Ectodermal cell (in vitro differentiated cells): ENCODE data around the gene USPL1.

Experiments
- H3K27ac ChIP-seq: 2 replicates; pipeline ENCODE4 v1.7.0; 2013; ENCODE audit warnings: mild to moderate bottlenecking, low read depth, low read length; ENCODE audit not compliant: insufficient read depth, poor library complexity, severe bottlenecking
- H3K27me3 ChIP-seq: 2 replicates; pipeline ENCODE4 v1.7.0; 2013; ENCODE audit warnings: mild to moderate bottlenecking, low read length; ENCODE audit not compliant: insufficient read depth, control insufficient read depth, poor library complexity, severe bottlenecking
- H3K36me3 ChIP-seq: one replicate; pipeline ENCODE4 v1.7.0; 2013; ENCODE audit warnings: low read length; ENCODE audit not compliant: control insufficient read depth, insufficient read depth
- H3K4me1 ChIP-seq: one replicate; pipeline ENCODE4 v1.7.0; 2013; ENCODE audit warnings: low read length; ENCODE audit not compliant: control insufficient read depth, insufficient read depth
- H3K4me3 ChIP-seq: 2 replicates; pipeline ENCODE4 v1.7.0; 2013; ENCODE audit warnings: low read depth, low read length, control low read depth; ENCODE audit not compliant: insufficient read depth
- H3K9me3 ChIP-seq: 2 replicates; pipeline ENCODE4 v1.7.0; 2013; ENCODE audit warnings: mild to moderate bottlenecking, low read length, moderate library complexity; ENCODE audit not compliant: control insufficient read depth
- WGBS, 2 experiments: methylation state at CpG; one replicate each; pipeline ENCODE4 v1.1.7; 2013; ENCODE audit warnings: missing lambda C conversion rate in 2 of 2; 5-methylcytosine and 5-hydroxymethylcytosine counted together

Gene USPL1

DNA sequence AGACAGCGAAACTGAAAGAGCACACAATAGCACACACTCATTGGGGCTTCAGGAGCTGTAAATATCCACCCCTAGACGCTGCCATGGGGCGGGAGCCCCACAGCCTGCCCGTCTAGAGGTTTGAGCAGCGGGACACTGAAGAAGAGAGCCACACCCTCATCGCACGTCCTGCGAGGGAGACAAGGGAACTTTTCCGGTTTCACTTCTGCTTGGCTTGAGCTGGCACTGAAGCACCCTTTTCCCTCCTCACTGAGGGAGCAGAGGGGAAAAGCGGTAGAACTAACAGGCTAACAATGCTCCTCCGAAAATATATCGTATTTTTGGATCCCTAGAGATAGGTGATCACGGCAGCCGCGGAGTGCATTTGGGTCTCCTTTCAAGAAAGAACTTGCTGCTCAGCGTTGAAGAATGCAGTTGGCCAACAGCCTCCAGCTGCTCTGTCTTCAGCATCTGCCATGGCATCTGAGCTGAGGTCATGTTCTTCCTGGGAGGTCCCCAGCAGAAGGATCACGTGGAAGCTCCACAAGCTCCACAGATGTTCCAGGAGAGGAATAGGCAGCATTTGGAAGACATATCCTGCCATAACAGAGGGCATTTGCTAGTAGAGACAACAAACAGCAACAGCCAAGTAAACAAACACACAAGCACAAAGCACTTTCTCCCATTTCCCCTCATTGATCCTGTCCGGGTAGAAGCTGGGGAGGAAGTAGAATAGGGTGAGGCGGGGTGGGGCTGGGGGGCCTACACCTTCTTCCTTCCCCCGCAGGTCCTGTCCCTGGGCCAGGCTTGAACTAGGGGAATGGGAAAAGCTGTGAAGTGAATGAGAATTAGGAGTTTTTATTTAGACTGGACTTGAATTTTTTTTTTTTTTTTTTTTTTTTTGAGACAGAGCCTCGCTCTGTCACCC is 72.8 kb downstream of the USPL1 start:
- 91 to 93% methylated on average over 21 of the region's 21 CpGs for WGBS, 2 experiments
- H3K27me3 ChIP-seq = no peaks in the 10 kb centered on the region
- H3K9me3 ChIP-seq = no peaks in the 10 kb centered on the region
- no peaks in the 10 kb centered on the region for H3K4me1 ChIP-seq
- no peaks in the 10 kb centered on the region for H3K36me3 ChIP-seq
- H3K4me3 ChIP-seq = no peak overlapping the region
- no peak overlapping the region for H3K27ac ChIP-seq

GRCh38 chr13:30692113-30692512 is 74.4 kb downstream of the USPL1 start:
- Histone ChIP-seq H3K36me3 (no peaks in the 10 kb centered on the region), H3K27ac (no peak overlapping the region), H3K27me3 (no peaks in the 10 kb centered on the region), H3K4me1 (no peaks in the 10 kb centered on the region), H3K9me3 (no peaks in the 10 kb centered on the region), H3K4me3 (no peak overlapping the region)
- 94 to 100% methylated on average over 1 of the region's 1 CpG for WGBS, 2 experiments

DNA sequence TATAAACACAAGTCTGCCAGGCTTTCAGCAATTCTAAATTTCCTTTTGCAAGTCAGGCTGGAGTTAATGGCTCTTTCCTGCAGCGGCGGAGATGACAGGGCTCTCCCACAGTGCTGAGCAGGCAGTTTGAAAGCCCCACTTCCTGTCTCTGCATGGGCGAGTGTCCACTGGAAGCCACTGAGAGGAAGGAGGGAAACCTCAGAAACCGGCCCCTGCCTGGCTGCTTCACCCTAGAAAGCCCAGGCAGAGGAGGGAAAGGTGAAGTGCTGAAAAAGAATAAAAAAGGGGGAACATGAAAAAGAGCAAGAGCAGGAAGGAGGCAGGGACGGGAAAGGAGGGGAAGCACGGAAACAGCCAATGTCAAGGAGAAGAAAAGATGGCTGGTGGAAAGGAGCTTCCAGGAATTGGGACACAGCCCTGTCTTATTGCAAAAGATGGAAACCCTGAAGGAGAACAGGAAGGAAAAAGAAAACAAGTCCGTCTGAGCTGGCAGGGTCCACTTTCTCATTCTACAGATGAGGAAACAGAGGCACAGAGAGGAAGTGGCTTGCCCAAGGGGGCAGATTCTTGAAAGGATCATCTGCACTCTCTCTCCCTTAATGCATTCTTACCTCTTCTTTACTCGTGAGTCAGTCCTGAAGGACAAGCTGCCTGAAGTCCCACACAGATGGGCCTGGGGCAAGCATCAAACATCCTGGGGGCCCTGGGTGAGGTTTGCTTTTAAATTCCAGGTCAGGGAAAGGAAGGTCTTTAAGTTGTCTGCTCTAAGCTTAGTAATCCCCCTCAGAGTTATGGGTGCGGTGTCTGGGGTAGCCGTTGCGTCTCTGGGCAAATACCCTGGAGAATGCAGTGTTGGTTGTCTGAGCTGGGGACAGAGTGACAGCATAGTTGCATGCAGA is 78.8 kb downstream of the USPL1 start:
- Histone ChIP-seq H3K4me1 (no peaks in the 10 kb centered on the region), H3K9me3 (no peaks in the 10 kb centered on the region), H3K4me3 (no peak overlapping the region), H3K27ac (no peak overlapping the region), H3K36me3 (no peaks in the 10 kb centered on the region), H3K27me3 (no peaks in the 10 kb centered on the region)
- 57 to 58% methylated on average over 11 of the region's 11 CpGs for WGBS, 2 experiments

DNA sequence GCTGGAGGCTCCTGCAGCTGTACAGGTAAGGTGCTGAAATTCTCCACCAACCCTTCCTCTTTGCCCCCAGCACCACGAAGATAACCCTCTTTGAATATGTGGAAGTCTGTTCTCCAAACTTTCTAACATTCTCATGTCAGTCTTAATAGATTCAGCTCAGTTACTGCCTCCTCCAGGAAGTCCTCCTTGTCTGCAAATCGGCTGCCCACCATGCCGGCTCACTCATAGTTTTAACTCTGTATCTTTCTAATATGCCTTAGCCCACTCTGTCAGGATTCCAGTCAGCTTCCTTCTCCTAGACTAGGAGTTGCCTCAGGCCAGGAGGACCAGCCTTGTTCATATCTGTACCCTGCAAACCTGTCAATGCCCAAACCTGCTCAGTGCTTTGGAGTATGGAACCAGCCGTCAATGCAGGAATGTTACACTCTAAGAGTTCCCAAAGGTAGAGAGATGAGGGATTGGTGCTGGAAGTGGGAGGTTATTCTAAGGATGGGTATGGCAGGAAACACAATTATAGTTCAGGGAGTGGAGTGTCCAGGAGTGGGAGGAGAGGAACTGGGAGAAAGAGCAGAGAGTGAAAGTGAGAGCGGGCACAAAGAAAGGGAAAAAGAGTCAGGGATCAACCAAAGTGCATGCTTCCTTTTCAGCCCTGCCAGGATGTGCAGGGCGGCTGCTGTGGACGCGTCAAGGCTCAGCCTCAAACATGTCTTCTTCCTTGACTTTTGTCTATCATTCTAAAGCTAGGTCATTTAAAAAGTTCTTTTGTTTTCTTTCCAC is 79.6 kb downstream of the USPL1 start:
- H3K27me3 ChIP-seq = no peaks in the 10 kb centered on the region
- H3K4me3 ChIP-seq = no peak overlapping the region
- no peaks in the 10 kb centered on the region for H3K9me3 ChIP-seq
- 87 to 91% methylated on average over 8 of the region's 8 CpGs for WGBS, 2 experiments
- H3K36me3 ChIP-seq = no peaks in the 10 kb centered on the region
- no peak overlapping the region for H3K27ac ChIP-seq
- H3K4me1 ChIP-seq = no peaks in the 10 kb centered on the region

DNA sequence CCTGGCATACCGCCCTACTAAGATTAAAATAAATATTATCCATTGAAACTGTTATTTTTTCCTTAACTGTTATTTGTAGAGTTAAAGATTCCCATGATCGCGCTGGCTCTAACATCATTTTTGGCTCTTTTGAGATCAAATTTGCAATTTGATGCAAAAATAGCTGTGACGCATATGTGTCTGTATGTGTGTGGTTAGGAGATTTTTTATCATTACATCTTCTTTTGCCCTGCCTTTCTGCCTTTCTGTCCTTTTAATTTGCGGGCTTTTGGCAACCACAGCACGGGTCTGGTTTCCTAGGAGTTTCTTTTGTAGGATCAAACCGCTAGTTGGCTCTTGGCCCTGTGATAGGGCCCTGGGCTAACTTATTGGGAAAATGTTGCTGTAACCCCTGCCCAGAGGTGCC is 80.3 kb downstream of the USPL1 start:
- no peak overlapping the region for H3K27ac ChIP-seq
- H3K9me3 ChIP-seq = no peaks in the 10 kb centered on the region
- no peaks in the 10 kb centered on the region for H3K27me3 ChIP-seq
- 90 to 91% methylated on average over 5 to 7 of the region's 7 CpGs for WGBS, 2 experiments
- no peaks in the 10 kb centered on the region for H3K36me3 ChIP-seq
- no peaks in the 10 kb centered on the region for H3K4me1 ChIP-seq
- H3K4me3 ChIP-seq = no peak overlapping the region

GRCh38 chr13:30698488-30699005 is 80.8 kb downstream of the USPL1 start:
- H3K27me3 ChIP-seq = no peaks in the 10 kb centered on the region
- no peaks in the 10 kb centered on the region for H3K4me1 ChIP-seq
- no peaks in the 10 kb centered on the region for H3K36me3 ChIP-seq
- no peak overlapping the region for H3K4me3 ChIP-seq
- WGBS, 2 experiments = 81 to 83% methylated on average over 15 of the region's 15 CpGs
- no peaks in the 10 kb centered on the region for H3K9me3 ChIP-seq
- H3K27ac ChIP-seq = no peak overlapping the region

DNA sequence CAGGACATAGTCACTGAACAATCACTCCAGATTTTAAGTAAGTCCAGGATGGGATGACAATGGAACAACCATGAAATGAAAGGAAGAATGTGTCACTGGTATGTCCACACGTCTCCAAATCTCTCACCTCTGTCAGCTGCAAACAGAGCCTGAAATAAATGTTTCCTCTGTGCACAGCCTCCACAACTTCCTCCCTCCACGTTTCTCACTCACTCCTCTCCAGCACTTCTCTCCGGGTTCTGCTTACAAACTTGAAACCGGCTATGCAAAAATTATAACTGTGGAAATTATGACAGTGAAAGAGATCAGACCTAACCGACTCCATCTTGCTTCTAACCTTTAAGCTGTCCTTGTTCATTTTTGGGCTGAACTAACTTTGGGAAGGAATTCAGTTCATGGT is 82.6 kb downstream of the USPL1 start:
- H3K4me1 ChIP-seq = no peaks in the 10 kb centered on the region
- no peak overlapping the region for H3K27ac ChIP-seq
- no peaks in the 10 kb centered on the region for H3K9me3 ChIP-seq
- H3K36me3 ChIP-seq = no peaks in the 10 kb centered on the region
- 82 to 92% methylated on average over 4 to 5 of the region's 5 CpGs for WGBS, 2 experiments
- H3K27me3 ChIP-seq = no peaks in the 10 kb centered on the region
- H3K4me3 ChIP-seq = no peak overlapping the region

DNA sequence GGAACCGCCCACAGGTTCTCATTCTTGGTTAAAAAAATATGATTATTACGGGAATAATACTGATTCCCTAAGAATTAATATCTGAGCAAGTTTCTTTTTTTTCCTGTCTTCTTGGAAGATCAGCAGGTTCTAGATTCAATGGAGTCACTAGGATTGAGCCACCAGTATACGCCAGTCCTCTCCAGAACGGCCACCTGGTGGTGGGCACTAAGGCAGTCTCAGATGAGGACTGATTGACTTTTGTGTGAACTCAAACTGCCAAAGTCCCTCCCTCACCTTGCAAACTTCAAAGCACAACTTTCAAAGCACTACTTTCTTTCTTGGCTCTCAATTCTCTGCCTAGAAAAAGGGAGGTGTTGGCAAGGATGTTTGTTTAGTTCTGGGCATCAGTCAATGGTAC is 84.3 kb downstream of the USPL1 start:
- Histone ChIP-seq H3K27ac (no peak overlapping the region), H3K4me3 (no peak overlapping the region), H3K36me3 (no peaks in the 10 kb centered on the region), H3K9me3 (no peaks in the 10 kb centered on the region), H3K4me1 (no peaks in the 10 kb centered on the region), H3K27me3 (no peaks in the 10 kb centered on the region)
- 93% methylated on average over 4 of the region's 4 CpGs for WGBS, 2 experiments

DNA sequence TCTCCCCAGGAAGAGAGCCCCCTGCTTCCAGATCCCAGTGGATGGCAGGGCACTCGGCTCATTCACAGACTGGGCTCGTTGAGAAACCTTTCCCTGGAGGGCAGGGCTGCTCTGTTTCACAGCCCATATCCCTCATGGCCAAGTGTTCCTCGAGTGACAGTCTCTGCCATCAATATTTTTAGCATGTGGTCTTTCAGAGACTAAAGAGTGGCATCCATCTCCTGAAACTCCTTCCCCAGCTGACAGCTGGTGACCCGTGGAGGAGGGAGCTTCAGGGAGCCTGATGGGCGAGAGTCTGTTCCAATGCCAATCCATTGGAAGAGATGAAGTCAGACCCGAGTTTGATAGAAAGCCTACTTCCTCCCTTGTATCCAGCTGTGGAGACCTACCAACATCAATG is 86.9 kb downstream of the USPL1 start:
- H3K27ac ChIP-seq = no peak overlapping the region
- H3K4me3 ChIP-seq = no peak overlapping the region
- WGBS, 2 experiments = 85 to 93% methylated on average over 6 of the region's 6 CpGs
- no peaks in the 10 kb centered on the region for H3K36me3 ChIP-seq
- H3K27me3 ChIP-seq = no peaks in the 10 kb centered on the region
- H3K4me1 ChIP-seq = no peaks in the 10 kb centered on the region
- no peaks in the 10 kb centered on the region for H3K9me3 ChIP-seq
